DOHH2 (cell line): ENCODE results near the gene GLYATL1.

Experiments
- CTCF ChIP-seq: fragments of 200-600 bp; sonication (generic); IDR thresholded peaks from one replicate; pipeline ENCODE4 v1.5.1; 2014; ENCODE audit warnings: antibody characterized with exemption, mild to moderate bottlenecking, low read depth, low read length; ENCODE audit not compliant: poor library complexity, severe bottlenecking
- EZH2phosphoT487 ChIP-seq: fragments of 200-600 bp; sonication (generic); IDR thresholded peaks from 2 replicates; pipeline ENCODE4 v1.6.1; 2017; ENCODE audit warnings: borderline replicate concordance, mild to moderate bottlenecking, antibody characterized with exemption, low read length, moderate library complexity, mixed read lengths

GRCh38 chr11:58898106-58898505, 41.2 kb upstream of the GLYATL1 start:
- TF ChIP-seq CTCF = no peak
- no peak for TF ChIP-seq EZH2phosphoT487
